Neural progenitor cell (in vitro differentiated cells): Measurements from ENCODE around the gene PCDHGB6. TPM values are rescaled to one million over a fixed set of nuclear protein-coding genes. Genes with fewer than 3 reads are reported as not detected.
"Not testable (repeated sequence)": the region's sequence is repeated elsewhere in the genome, so short reads cannot be mapped to it uniquely, and the experiment has no call there.

Source experiments
- DNase-seq: peaks from one replicate; pipeline ENCODE4 v3.0.0-alpha.2; 2016; ENCODE audit warnings: low spot score
- H2AFZ ChIP-seq: fragments of 200-600 bp; sonication (generic); replicated peaks from 2 replicates; pipeline ENCODE4 v1.6.1; 2016; ENCODE audit warnings: antibody characterized with exemption
- H3F3A ChIP-seq: fragments of 200-600 bp; sonication (generic); 2 replicates; pipeline ENCODE4 v1.6.1; 2016; ENCODE audit warnings: antibody characterized with exemption, low read depth
- H3K27ac ChIP-seq: fragments of 200-600 bp; sonication (generic); 2 replicates; pipeline ENCODE4 v1.5.1; 2016; ENCODE audit warnings: mild to moderate bottlenecking
- H3K27me3 ChIP-seq: fragments of 200-600 bp; sonication (generic); 2 replicates; pipeline ENCODE4 v1.6.1; 2016; ENCODE audit warnings: mild to moderate bottlenecking, moderate library complexity
- H3K36me3 ChIP-seq: fragments of 200-600 bp; sonication (generic); 2 replicates; pipeline ENCODE4 v1.5.1; 2016
- H3K4me1 ChIP-seq: fragments of 200-600 bp; sonication (generic); 2 replicates; pipeline ENCODE4 v1.6.1; 2016; ENCODE audit warnings: mixed run types
- H3K4me2 ChIP-seq: fragments of 200-600 bp; sonication (generic); 2 replicates; pipeline ENCODE4 v1.6.1; 2016
- H3K4me3 ChIP-seq: fragments of 200-600 bp; sonication (generic); 2 replicates; pipeline ENCODE4 v1.5.1; 2016
- H3K79me2 ChIP-seq: fragments of 200-600 bp; sonication (generic); 2 replicates; pipeline ENCODE4 v1.6.1; 2016; ENCODE audit warnings: low read depth
- H3K9ac ChIP-seq: fragments of 200-600 bp; sonication (generic); 2 replicates; pipeline ENCODE4 v1.6.1; 2016
- H3K9me3 ChIP-seq: fragments of 200-600 bp; sonication (generic); 2 replicates; pipeline ENCODE4 v1.5.1; 2016; ENCODE audit warnings: low read depth
- H4K20me1 ChIP-seq: fragments of 200-600 bp; sonication (generic); 2 replicates; pipeline ENCODE4 v1.6.1; 2016; ENCODE audit warnings: low read depth
- H3K27ac Mint-ChIP-seq: 3 replicates; pipeline ENCODE4 v1.8.0; 2021; ENCODE audit warnings: mixed read lengths
- H3K27me3 Mint-ChIP-seq: 2 replicates; pipeline ENCODE4 v1.8.0; 2022; ENCODE audit warnings: low read depth, mild to moderate bottlenecking, inconsistent platforms, moderate library complexity, mixed read lengths; ENCODE audit not compliant: insufficient read depth
- H3K36me3 Mint-ChIP-seq: 3 replicates; pipeline ENCODE4 v1.8.0; 2021; ENCODE audit warnings: mixed read lengths
- H3K4me1 Mint-ChIP-seq: 3 replicates; pipeline ENCODE4 v1.8.0; 2021; ENCODE audit warnings: mixed read lengths
- H3K4me3 Mint-ChIP-seq: 3 replicates; pipeline ENCODE4 v1.8.0; 2021; ENCODE audit warnings: mild to moderate bottlenecking, moderate library complexity, mixed read lengths
- H3K9me3 Mint-ChIP-seq: 3 replicates; pipeline ENCODE4 v1.8.0; 2020; ENCODE audit warnings: mixed read lengths
- EZH2 ChIP-seq: fragments of 200-600 bp; sonication (generic); IDR thresholded peaks from 2 replicates; pipeline ENCODE4 v1.6.1; 2017; ENCODE audit warnings: antibody characterized with exemption, mild to moderate bottlenecking, moderate library complexity
- EZH2phosphoT487 ChIP-seq: fragments of 200-600 bp; sonication (generic); IDR thresholded peaks from 2 replicates; pipeline ENCODE4 v1.6.1; 2017; ENCODE audit warnings: antibody characterized with exemption
- total RNA-seq: library from RNA; depleted of rRNA; stranded (reverse); fragments of >200 nt; gene quantifications from 2 replicates; pipeline ENCODE4 v1.2.3, GENCODE V29; 2015; ENCODE audit warnings: low replicate concordance
- TF ChIP-seq, protein P1 (sequence below): fragments of 200-600 bp; sonication (generic); IDR thresholded peaks from 2 replicates; pipeline ENCODE4 v1.5.1; 2017; ENCODE audit warnings: antibody characterized with exemption, mild to moderate bottlenecking

Gene PCDHGB6
- total RNA-seq, 1 donor from 2014 or later = 13.2 TPM

DNA sequence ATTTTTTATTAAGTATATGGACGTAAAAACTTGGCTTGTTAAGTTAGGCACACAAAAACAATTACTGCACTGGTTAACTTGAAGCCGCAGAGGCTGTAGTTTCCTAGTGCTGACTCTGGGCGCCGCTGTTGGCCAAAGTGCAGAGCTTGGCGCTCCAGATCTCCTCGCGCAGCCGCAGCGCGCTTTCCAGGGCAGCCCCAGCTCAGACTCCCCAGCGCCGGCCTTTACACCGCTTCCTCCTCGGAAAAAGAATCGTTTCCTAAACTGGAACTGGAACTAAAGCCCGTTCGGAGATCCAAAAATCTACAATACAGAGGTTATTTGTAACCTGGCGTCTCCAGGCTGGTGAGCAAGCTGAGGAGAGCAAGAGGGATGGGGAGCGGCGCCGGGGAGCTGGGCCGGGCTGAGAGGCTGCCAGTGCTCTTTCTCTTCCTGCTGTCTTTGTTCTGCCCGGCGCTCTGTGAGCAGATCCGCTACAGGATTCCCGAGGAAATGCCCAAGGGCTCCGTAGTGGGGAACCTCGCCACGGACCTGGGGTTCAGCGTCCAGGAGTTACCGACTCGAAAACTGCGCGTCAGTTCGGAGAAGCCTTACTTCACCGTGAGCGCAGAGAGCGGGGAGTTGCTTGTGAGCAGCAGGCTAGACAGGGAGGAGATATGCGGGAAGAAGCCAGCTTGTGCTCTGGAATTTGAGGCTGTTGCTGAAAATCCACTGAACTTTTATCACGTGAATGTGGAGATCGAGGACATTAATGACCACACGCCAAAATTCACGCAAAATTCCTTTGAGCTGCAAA lies 9.9 kb upstream of the PCDHGB6 start, which contains the start of gene PCDHGB5:
Gene PCDHGB5 (plus strand): TSS at position 192 of the 796 bp plus-strand sequence. CDS start 181 bp downstream, at position 373.
- DNase-seq, H3K4me2 ChIP-seq: not testable (repeated sequence)

DNA sequence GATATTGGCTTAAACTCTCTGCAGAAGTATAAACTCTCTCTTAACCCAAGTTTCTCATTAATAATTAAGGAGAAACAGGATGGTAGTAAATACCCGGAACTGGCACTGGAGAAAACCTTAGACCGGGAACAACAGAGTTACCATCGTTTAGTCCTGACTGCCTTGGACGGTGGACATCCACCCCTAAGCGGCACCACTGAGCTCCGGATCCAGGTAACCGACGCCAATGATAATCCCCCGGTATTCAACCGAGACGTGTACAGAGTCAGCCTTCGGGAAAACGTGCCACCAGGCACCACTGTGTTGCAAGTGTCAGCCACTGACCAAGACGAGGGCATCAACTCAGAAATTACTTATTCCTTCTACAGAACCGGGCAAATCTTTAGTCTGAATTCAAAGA lies 9.2 kb upstream of the PCDHGB6 start:
- H3K9me3 Mint-ChIP-seq = peaks cover 61% of the 10 kb centered on the region
- no peaks in the 10 kb centered on the region for H3K4me1 Mint-ChIP-seq
- no peaks in the 10 kb centered on the region for H3K27me3 Mint-ChIP-seq
- no peaks in the 10 kb centered on the region for H3K27me3 ChIP-seq
- no peak overlapping the region for H3K27ac ChIP-seq
- no peaks in the 10 kb centered on the region for H3K4me1 ChIP-seq
- no peak for TF ChIP-seq EZH2phosphoT487
- H3K4me3 Mint-ChIP-seq = no peak overlapping the region
- H3F3A ChIP-seq = no peaks in the 10 kb centered on the region
- peaks cover 3% of the 10 kb centered on the region for H3K36me3 ChIP-seq
- no peaks in the 10 kb centered on the region for H4K20me1 ChIP-seq
- no peaks in the 10 kb centered on the region for H3K79me2 ChIP-seq
- H3K4me3 ChIP-seq = no peak overlapping the region
- no peak for DNase-seq
- no peak overlapping the region for H3K27ac Mint-ChIP-seq
- H3K4me2 ChIP-seq = no peak overlapping the region
- no peak overlapping the region for H2AFZ ChIP-seq
- H3K9me3 ChIP-seq = peaks cover 34% of the 10 kb centered on the region
- no peak overlapping the region for H3K9ac ChIP-seq
- peaks cover 6% of the 10 kb centered on the region for H3K36me3 Mint-ChIP-seq

More for the DNA sequence above, 9.9 kb upstream of the PCDHGB6 start, which contains the start of gene PCDHGB5:
- H3K36me3 Mint-ChIP-seq, H3K9ac ChIP-seq, H3K27ac Mint-ChIP-seq, H3K36me3 ChIP-seq, H3K4me1 ChIP-seq, H3K79me2 ChIP-seq, H3K4me3 ChIP-seq, H3F3A ChIP-seq, H3K27me3 Mint-ChIP-seq, H3K4me1 Mint-ChIP-seq, H3K27ac ChIP-seq, H2AFZ ChIP-seq, H3K27me3 ChIP-seq, H3K4me3 Mint-ChIP-seq, H4K20me1 ChIP-seq: not testable (repeated sequence)
- peaks cover 60% of the 10 kb centered on the region for H3K9me3 Mint-ChIP-seq
- H3K9me3 ChIP-seq = peaks cover 41% of the 10 kb centered on the region

DNA sequence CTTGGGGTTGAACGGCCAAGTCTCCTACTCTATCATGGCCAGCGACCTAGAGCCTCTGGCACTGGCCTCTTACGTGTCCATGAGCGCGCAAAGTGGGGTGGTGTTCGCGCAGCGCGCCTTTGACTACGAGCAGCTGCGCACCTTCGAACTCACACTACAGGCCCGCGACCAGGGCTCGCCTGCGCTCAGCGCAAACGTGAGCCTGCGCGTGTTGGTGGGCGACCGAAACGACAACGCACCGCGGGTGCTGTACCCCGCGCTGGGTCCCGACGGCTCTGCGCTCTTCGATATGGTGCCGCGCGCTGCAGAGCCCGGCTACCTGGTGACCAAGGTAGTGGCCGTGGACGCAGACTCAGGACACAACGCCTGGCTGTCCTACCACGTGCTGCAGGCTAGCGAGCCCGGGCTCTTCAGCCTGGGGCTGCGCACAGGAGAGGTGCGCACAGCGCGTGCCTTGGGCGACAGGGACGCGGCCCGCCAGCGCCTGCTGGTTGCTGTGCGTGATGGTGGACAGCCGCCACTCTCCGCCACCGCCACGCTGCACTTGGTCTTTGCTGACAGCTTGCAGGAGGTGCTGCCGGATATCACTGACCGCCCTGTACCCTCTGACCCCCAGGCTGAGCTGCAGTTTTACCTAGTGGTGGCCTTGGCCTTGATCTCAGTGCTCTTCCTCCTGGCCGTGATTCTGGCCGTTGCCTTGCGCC lies 8.1 kb upstream of the PCDHGB6 start:
- Mint-ChIP-seq H3K27ac (no peak overlapping the region), H3K27me3 (no peaks in the 10 kb centered on the region), H3K9me3 (peaks cover 62% of the 10 kb centered on the region), H3K4me3 (no peak overlapping the region), H3K36me3 (peaks cover 5% of the 10 kb centered on the region), H3K4me1 (no peaks in the 10 kb centered on the region)
- Histone ChIP-seq H3K79me2 (no peaks in the 10 kb centered on the region), H3K27ac (no peak overlapping the region), H3F3A (no peaks in the 10 kb centered on the region), H3K4me1 (no peaks in the 10 kb centered on the region), H3K4me3 (no peak overlapping the region), H3K27me3 (no peaks in the 10 kb centered on the region), H2AFZ (no peak overlapping the region), H3K9ac (no peak overlapping the region), H3K9me3 (peaks cover 27% of the 10 kb centered on the region), H3K4me2 (no peak overlapping the region), H4K20me1 (no peaks in the 10 kb centered on the region), H3K36me3 (no peaks in the 10 kb centered on the region)
- TF ChIP-seq EZH2 (no peak), EZH2phosphoT487 (no peak)
- TF ChIP-seq, protein P1, sequence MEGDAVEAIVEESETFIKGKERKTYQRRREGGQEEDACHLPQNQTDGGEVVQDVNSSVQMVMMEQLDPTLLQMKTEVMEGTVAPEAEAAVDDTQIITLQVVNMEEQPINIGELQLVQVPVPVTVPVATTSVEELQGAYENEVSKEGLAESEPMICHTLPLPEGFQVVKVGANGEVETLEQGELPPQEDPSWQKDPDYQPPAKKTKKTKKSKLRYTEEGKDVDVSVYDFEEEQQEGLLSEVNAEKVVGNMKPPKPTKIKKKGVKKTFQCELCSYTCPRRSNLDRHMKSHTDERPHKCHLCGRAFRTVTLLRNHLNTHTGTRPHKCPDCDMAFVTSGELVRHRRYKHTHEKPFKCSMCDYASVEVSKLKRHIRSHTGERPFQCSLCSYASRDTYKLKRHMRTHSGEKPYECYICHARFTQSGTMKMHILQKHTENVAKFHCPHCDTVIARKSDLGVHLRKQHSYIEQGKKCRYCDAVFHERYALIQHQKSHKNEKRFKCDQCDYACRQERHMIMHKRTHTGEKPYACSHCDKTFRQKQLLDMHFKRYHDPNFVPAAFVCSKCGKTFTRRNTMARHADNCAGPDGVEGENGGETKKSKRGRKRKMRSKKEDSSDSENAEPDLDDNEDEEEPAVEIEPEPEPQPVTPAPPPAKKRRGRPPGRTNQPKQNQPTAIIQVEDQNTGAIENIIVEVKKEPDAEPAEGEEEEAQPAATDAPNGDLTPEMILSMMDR = no peak
- no peak for DNase-seq

DNA sequence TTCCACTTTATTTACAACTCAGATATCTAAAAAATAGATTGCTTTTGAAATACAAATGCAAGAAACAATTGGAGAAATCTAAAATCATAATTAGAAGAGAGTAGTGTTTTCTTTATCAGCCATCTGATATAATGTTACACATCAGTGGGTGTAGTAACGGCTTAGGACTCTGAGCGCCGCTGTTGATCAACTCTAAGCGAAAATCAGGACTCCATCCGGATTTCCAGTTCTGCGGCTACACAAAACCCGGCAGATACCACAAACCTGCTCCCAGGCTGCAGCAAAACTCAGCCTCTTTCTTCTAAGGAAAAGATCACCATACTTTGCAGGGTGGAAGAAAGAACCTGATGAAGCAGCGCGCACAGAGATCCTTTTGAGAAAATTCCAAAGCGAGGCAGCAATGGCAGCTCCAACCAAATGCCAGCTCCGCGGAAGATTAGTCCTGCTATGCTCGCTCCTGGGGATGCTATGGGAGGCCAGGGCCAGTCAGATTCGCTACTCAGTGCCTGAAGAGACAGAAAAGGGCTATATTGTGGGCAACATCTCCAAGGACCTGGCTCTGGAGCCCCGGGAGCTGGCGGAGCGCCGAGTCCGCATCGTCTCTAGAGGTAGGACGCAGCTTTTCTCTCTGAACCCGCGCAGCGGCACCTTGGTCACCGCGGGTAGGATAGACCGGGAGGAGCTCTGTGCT lies 5.1 kb upstream of the PCDHGB6 start, which contains the start of gene PCDHGA9:
Gene PCDHGA9 (plus strand): TSS at position 226 of the 691 bp plus-strand sequence. CDS start 175 bp downstream, at position 401.
- Mint-ChIP-seq H3K4me3 (no peak within 1 kb of the TSS), H3K27me3 (no peaks in the 10 kb centered on the region), H3K36me3 (peaks cover 13% of the 10 kb centered on the region), H3K27ac (no peak within 1 kb of the TSS), H3K9me3 (peaks cover 61% of the 10 kb centered on the region), H3K4me1 (no peaks in the 10 kb centered on the region)
- Histone ChIP-seq H3K4me2 (no peak within 1 kb of the TSS), H3K4me3 (no peak within 1 kb of the TSS), H3K36me3 (no peaks in the 10 kb centered on the region), H3K79me2 (no peaks in the 10 kb centered on the region), H3K27me3 (no peaks in the 10 kb centered on the region), H2AFZ (no peak within 1 kb of the TSS), H3K4me1 (no peaks in the 10 kb centered on the region), H3F3A (peaks cover 4% of the 10 kb centered on the region), H3K9me3 (peaks cover 14% of the 10 kb centered on the region), H3K27ac (no peak within 1 kb of the TSS), H4K20me1 (no peaks in the 10 kb centered on the region), H3K9ac (no peak within 1 kb of the TSS)
- TF ChIP-seq, protein P1 = peak; percentile 23
- TF ChIP-seq EZH2phosphoT487 (no peak), EZH2 (no peak)
- DNase-seq = no peak
